IPS DF 6.9 (cell line): Measurements from ENCODE around the gene SKI.

Experiments
- DNase-seq: peaks from one replicate; pipeline ENCODE4 v3.0.0-alpha.2; 2013; ENCODE audit warnings: low read depth, low spot score
- H3K27ac ChIP-seq: one replicate; pipeline ENCODE4 v1.5.1; 2013; ENCODE audit warnings: low read length, control low read depth
- H3K27me3 ChIP-seq: 2 replicates; pipeline ENCODE4 v1.6.1; 2013; ENCODE audit warnings: mild to moderate bottlenecking, low read length; ENCODE audit not compliant: control insufficient read depth, insufficient read depth
- H3K36me3 ChIP-seq: 2 replicates; pipeline ENCODE4 v1.6.1; 2013; ENCODE audit warnings: low read length; ENCODE audit not compliant: control insufficient read depth, insufficient read depth
- H3K4me1 ChIP-seq: 2 replicates; pipeline ENCODE4 v1.6.1; 2013; ENCODE audit warnings: low read length; ENCODE audit not compliant: control insufficient read depth, insufficient read depth
- H3K4me3 ChIP-seq: 2 replicates; pipeline ENCODE4 v1.5.1; 2013; ENCODE audit warnings: mild to moderate bottlenecking, low read length
- H3K9me3 ChIP-seq: 2 replicates; pipeline ENCODE4 v1.6.1; 2013; ENCODE audit warnings: low read length, inconsistent platforms; ENCODE audit not compliant: control insufficient read depth, insufficient read depth
- WGBS: extraction: QIAGEN DNeasy Blood & Tissue Kit; methylation state at CpG from one replicate; pipeline ENCODE4 v1.1.7; 2013; ENCODE audit warnings: mixed read lengths, missing lambda C conversion rate; ENCODE audit not compliant: insufficient read length, insufficient coverage; 5-methylcytosine and 5-hydroxymethylcytosine counted together

SKI gene

DNA sequence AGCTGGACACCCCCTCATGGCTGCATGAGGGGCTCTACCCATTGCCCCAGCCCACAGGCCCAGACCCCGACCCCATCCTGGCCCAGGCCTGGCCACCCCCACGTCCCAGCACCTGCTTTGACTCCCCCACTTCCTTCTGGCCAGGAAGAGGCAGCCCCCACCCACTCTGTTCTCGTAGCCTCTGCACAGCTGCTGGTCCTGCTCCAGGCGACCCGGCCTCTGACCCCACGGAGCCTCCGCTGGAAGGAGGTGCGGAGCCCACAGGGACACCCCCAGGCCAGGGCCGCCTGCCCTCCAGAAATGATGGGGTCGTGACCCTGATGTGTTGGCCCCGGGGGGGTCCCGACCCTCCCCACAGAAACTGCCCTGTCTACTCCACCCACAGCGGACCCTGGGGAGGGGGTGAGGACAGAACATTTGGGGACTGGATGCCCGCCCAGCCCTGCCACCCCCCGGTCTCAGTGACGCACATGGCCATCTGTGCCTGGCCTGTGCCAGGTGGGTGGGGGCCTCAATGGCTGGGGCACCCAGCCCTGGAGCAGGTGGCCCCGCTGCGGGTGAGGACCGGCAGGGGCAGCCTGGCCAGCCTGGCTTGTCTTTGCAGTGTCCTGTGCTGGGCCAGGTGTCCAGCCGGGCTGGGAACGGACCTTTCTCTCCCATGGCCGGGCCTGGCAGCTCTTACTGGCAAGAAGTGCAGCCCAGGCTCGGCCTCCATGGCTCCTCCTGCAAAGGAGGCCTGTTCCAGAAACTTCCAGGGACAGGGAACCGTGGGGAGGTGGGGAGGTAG lies 84.6 kb downstream of the SKI start:
- no CpG with 5 or more reads among the region's 24 CpGs for WGBS
- H3K9me3 ChIP-seq: no peaks in the 10 kb centered on the region
- no peak overlapping the region for H3K4me3 ChIP-seq
- DNase-seq: no peak
- H3K27me3 ChIP-seq: no peaks in the 10 kb centered on the region
- H3K36me3 ChIP-seq: no peaks in the 10 kb centered on the region; the same call in 1 of the 2 replicates
- H3K4me1 ChIP-seq: peaks cover 20% of the 10 kb centered on the region
- H3K27ac ChIP-seq: no peak overlapping the region

- Histone ChIP-seq H3K27ac (no peak overlapping the region), H3K27me3 (no peaks in the 10 kb centered on the region), H3K4me3 (peak overlapping the region; percentile 37; the same call in 1 of the 2 replicates), H3K9me3 (no peaks in the 10 kb centered on the region), H3K4me1 (peaks cover 20% of the 10 kb centered on the region), H3K36me3 (no peaks in the 10 kb centered on the region; the same call in 1 of the 2 replicates)
- no peak for DNase-seq
- WGBS: no CpG with 5 or more reads among the region's 18 CpGs
These were observed 85.6 kb downstream of the SKI start for GRCh38 chr1:2313651-2314261.

DNA sequence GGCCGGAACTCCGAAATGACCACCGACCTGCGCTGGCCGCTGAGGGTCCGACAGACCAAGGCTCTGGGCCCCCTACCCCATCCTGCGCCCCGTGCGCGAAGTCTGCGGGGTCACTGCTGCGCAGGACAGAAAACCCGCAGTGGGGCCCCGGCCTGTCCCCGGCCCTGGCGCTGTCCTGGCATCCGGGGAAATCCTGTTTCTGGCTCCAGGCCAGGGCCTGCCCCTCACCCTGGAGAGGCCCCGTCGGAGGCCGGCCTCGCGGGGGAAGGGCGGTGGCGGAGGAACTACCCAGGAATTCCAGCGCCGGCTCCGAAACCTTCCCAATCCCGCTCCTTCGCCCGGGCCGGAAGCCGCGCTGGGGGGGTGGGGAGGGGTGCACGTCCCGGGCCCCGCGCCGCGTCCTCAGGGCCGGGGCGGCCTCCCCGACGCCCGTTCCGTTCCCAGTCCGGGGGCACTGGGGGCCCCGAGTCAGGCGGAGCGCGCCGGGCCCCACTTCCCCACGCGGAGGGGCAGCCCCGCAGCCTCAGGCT lies 86.2 kb downstream of the SKI start:
- Histone ChIP-seq H3K27me3 (no peaks in the 10 kb centered on the region), H3K36me3 (no peaks in the 10 kb centered on the region), H3K4me1 (peaks cover 20% of the 10 kb centered on the region), H3K4me3 (peak overlapping the region; percentile 37; the same call in 1 of the 2 replicates), H3K9me3 (no peaks in the 10 kb centered on the region), H3K27ac (no peak overlapping the region)
- DNase-seq: no peak
- WGBS: no CpG with 5 or more reads among the region's 54 CpGs

DNA sequence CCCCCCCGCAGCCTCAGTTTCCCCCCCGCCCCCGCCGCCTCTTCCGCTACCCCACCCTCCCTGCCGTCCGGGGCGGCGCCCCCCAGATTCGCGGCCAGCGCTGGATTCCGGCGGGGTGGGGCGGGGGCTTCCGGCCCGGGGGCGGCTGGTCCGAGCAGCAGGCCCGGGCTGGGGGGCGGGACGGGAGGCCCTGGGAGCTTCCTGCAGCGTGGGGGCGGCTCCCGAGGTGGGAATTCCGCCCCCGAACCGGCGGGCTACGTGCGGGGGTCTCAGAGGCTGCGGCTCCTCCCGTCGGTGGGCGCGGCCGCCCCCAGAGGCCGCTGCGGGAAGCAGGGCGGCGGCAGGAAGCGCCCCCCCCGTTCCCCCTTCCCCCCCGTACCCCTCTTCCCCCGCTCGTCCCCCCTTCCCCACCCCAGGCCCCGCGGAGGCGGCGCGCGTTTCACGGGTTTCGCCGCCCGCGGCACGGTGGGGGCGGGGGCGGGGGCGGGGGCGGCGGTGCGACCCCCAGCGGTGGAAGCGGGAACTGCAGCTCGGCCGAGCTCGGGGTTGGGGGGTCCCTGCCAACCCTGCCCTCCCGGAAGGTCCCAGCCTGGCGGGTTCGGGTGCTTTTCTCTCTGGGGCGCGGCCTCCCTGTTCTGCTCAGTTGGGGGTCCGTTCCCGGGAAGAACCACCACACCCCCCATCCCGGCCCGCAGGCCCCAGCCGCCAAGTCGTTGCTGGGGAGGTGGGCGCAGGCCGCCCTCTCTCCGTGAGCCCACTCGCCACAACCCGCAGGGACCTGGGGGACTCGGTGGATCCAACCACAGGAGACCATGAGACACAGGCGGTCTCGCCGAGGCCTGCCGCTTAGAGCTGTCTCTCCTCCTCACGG lies 86.9 kb downstream of the SKI start:
- Histone ChIP-seq H3K27ac (no peak overlapping the region), H3K27me3 (no peaks in the 10 kb centered on the region), H3K36me3 (no peaks in the 10 kb centered on the region), H3K4me1 (peaks cover 20% of the 10 kb centered on the region), H3K9me3 (no peaks in the 10 kb centered on the region), H3K4me3 (peak overlapping the region; percentile 37; the same call in 1 of the 2 replicates)
- no CpG with 5 or more reads among the region's 91 CpGs for WGBS
- DNase-seq: no peak

DNA sequence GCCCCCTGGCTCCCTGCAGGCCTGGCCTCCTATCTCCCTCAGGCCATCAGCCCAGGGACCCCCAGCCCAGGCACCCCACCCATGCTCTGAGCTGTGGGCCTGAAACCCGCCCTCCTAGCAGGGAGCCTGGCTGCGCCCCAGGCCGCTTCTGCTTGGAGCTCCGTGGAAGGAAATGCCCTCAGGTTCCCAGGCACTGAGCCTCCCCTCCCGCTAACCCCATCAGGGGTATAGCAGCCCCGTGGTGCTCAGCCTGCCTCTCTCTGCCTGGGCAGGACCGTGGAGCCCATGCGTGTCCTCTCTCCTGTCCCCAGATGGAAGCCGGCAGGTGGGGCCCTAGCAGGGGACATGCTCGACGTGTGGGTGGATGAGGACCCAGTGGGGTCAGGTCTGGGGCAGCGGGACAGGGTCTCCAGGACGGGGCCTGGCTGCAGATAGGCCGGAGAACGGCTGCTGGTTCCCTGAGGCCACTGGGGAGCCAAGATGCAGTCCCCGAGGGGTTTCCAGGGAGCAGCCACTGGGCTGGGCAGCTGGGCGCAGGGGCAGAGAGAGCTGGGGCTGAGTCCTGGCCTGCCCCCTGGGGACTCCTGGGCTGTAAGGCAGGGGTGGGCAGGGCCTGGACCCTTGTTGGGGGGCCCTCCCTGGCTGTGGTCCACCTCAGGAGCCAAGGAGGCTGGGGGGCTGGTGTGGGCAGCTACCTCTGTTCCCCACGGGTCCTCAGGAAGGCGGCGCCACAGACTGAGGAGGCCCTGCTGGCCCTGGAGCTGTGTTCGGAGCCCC lies 87.7 kb downstream of the SKI start:
- H3K4me1 ChIP-seq: peaks cover 20% of the 10 kb centered on the region
- no peaks in the 10 kb centered on the region for H3K27me3 ChIP-seq
- no peak overlapping the region for H3K27ac ChIP-seq
- no peaks in the 10 kb centered on the region for H3K36me3 ChIP-seq
- no peaks in the 10 kb centered on the region for H3K9me3 ChIP-seq
- no CpG with 5 or more reads among the region's 21 CpGs for WGBS
- no peak overlapping the region for H3K4me3 ChIP-seq
- no peak for DNase-seq

DNA sequence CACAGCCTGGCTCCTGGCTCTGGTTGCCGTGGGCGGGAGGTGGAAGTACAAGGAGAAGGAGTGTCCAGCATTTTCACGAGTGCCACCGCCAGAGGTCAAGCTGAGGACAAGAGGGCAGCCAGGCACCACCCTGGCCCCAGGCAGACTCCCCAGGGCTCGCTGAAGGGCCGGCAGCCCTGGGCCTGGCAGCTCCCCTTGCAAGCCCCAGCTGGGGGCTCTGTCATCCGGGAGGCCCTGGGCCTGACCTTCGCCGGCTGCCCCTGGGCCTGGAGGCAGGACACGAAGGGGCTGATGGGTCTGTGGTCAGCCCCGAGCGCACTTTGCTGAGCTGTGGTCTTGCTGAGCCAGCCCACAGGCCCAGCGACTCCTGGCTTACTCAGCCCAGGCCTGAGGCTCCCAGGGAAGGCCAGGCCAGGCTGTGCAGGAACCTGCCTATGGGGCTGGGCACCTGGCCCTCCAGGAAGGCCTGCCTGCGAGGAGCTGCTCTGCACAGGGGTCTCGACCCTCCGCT lies 88.4 kb downstream of the SKI start:
- no peak overlapping the region for H3K4me3 ChIP-seq
- no CpG with 5 or more reads among the region's 16 CpGs for WGBS
- DNase-seq: no peak
- no peaks in the 10 kb centered on the region for H3K36me3 ChIP-seq
- H3K27ac ChIP-seq: no peak overlapping the region
- H3K4me1 ChIP-seq: peaks cover 16% of the 10 kb centered on the region
- H3K27me3 ChIP-seq: no peaks in the 10 kb centered on the region
- H3K9me3 ChIP-seq: no peaks in the 10 kb centered on the region

- Histone ChIP-seq H3K4me1 (peaks cover 11% of the 10 kb centered on the region), H3K27me3 (no peaks in the 10 kb centered on the region)
- no peak for DNase-seq
These were observed 89.3 kb downstream of the SKI start for GRCh38 chr1:2317230-2318065.

DNA sequence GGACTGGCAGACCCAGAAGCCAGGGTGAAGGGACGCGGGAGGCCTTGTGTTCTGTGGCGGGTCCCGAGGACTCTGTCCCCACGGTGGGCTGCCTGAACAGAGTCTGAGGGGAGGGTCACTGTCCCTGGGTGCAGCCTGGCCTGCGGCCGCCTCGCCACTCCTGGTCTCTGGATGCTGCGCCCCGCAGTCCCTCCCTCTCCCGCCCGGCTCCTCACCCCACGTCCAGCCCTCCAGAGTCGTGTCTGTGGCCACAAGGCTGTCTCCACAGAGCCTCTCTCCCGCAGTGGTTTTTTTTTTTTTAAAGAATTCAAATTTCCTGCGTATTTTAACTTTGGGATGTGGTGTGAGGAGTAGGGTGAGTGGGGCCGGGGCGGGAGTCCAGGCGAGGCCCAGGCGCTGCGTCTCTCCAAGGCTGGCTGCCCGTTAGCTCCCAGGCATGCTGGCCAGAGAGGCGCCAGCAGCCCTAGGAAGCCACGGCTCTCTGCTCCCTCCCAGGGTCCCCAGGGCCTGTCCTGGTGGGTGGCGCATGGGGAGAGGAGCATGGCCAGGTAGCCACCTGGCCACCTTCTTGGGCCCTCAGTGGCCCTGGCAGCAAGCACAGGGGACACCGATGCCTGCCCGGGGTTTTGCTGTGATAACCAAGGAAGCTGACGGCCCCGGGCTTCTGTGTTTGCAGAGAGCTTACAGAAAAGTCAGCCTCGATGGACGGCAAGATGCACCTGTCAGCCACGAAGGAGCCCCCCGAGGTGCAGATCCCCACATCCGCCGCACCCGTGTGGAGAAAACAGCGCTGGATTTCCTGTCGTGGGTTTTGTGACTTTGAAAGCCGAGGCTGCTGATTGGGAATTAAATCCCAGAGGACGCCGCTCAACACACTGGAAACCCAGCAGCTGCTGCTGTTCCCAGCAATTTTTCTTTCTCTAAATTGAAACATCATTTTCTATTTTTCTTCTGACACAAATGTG lies 90.5 kb downstream of the SKI start:
- no peaks in the 10 kb centered on the region for H3K36me3 ChIP-seq
- H3K4me1 ChIP-seq: peaks cover 9% of the 10 kb centered on the region
- no peak for DNase-seq
- no peaks in the 10 kb centered on the region for H3K27me3 ChIP-seq
- no peak overlapping the region for H3K27ac ChIP-seq
- no CpG with 5 or more reads among the region's 41 CpGs for WGBS
- no peak overlapping the region for H3K4me3 ChIP-seq
- H3K9me3 ChIP-seq: no peaks in the 10 kb centered on the region

More at GRCh38 chr1:2317230-2318065, 89.3 kb downstream of the SKI start:
- Histone ChIP-seq H3K4me3 (no peak overlapping the region), H3K27ac (no peak overlapping the region), H3K36me3 (no peaks in the 10 kb centered on the region), H3K9me3 (no peaks in the 10 kb centered on the region)
- WGBS: no CpG with 5 or more reads among the region's 32 CpGs
